8988T (cell line): Measurements from ENCODE around the gene CCDC187.
"Not testable (repeated sequence)": the region's sequence is repeated elsewhere in the genome, so short reads cannot be mapped to it uniquely, and the experiment has no call there.

Experiments
- DNase-seq: peaks from one replicate; pipeline ENCODE4 v3.0.0; 2011

The CCDC187 gene

DNA sequence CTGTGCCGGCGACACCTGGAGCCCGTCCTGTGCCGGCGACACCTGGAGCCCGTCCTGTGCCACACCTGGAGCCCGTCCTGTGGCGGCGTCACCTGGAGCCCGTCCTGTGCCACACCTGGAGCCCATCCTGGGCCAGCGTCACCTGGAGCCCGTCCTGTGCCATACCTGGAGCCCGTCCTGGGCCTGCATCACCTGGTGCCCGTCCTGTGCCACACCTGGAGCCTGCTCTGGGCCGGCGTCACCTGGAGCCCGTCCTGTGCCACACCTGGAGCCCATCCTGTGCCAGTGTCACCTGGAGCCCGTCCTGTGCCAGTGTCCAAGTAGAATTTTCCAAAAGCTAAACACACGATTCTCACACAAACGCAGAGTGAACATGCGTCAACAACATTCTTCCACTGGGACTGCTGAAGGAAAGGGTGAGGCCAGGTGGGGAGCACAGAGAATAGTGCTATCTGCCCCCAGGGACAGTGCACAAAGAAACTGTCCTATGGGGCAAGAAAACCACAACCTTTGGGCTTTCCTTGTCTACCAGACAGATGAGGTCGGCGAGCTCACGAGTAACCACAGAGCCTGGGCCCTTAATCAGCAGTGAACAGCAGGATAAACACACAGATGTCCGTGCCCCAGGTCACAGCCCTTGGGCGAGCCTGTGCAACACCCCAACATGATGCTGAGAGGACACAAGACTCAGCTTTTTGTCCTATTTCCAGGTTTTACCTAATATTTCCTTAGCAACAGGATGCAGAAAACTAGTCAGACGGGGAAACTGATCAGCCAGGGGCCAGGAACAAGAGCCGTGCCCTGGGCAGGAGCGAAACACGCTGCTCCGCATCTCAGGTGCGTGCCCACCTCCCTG is 66.2 kb downstream of the CCDC187 start:
- no peak for DNase-seq

DNA sequence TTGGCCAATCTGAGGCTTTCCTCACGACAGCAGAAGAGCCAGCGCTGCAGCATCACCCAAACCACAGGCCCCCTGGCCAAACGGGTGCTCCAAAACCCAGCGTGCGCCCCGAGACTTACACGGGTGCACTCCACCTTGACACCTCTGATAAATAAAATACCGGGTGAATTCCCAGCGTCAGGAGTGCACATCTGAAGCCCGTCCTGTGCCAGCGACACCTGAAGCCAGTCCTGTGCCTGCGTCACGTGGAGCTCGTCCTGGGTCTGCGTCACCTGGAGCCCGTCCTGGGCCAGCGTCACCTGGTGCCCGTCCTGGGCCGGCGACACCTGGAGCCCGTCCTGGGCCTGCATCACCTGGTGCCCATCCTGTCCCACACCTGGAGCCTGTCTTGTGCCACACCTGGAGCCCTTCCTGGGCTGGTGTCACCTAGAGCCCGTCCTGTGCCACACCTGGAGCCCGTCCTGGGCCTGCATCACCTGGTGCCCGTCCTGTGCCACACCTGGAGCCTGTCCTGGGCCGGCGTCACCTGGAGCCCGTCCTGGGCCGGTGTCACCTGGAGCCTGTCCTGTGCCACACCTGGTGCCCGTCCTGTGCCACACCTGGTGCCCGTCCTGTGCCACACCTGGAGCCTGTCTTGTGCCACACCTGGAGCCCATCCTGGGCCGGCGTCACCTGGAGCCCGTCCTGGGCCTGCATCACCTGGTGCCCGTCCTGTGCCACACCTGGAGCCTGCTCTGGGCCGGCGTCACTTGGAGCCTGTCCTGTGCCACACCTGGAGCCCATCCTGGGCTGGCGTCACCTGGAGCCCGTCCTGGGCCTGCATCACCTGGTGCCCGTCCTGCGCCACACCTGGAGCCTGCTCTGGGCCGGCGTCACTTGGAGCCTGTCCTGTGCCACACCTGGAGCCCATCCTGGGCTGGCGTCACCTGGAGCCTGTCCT is 67.2 kb downstream of the CCDC187 start:
- not testable (repeated sequence) for DNase-seq

DNA sequence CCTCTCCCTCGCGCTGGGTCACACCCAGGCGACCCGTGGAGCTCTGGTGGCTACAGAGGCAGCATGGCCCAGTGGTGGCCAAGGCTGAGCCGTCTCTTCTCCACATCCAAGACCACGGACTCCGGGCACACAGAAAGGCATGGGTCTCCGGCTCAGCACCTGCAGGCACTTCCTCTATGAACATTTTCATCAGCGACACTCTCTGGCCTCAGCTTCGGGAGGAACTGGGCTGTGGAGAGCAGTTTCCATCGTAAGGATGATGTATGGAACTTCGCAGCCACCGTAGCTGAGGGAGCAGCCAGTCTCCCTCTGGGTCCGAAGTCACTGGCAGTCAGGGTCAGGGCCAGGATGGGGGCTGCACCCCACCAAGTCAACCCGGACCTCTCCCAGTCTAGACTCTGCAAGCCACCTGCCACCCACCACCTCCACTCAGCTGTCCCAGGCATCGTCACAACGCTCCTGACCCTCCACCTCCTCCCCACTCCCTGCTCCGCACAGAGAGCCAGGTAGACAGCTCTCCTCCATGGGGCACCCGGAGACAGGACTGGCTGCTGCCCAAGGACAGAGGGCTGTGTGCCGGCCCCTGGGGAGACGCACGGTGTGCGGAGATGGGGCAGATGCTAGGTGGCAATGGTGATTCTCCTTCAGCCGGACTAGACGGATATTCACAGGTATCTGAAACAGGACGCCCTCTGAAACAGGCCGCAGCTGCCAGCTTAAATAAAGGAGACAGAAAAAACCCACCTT is 68.0 kb downstream of the CCDC187 start:
- no peak for DNase-seq

DNA sequence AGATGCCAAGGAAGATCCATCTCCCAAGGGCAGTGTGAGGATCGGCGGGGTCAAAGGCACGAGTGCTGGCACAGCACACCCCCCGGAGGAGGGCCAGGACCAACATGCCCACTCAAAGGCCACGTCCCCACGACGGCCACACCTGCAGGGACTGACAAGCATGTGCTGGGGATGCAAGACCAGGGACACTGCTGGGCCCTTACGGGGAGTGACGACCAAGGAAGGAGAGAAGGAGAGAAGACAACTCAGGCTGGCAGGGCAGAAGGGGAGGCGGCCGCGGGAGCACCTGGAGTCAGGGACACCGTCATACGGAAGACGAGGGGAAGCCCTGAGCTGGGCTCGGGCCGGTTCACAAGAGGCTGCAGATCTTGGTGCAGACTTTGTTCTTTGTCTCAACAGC is 68.7 kb downstream of the CCDC187 start:
- DNase-seq: no peak

DNA sequence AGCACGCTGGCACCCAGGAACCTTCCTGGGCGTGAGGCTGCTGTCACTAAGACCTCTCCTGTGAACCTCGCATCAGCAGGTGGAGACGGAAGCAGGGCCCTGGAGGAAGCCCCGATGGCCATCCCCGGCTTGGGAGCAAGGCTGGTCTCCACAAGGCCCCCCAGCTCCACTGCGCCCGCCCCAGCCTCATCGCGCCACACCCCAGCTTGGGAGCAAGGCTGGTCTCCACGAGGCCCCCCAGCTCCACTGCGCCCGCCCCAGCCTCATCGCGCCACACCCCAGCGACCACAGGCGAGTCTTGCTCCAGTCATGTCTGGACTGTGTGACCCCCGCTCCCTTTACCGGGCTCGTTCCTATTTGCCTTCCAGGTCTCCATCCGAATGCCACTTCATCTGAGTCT is 69.3 kb downstream of the CCDC187 start:
- DNase-seq: no peak

DNA sequence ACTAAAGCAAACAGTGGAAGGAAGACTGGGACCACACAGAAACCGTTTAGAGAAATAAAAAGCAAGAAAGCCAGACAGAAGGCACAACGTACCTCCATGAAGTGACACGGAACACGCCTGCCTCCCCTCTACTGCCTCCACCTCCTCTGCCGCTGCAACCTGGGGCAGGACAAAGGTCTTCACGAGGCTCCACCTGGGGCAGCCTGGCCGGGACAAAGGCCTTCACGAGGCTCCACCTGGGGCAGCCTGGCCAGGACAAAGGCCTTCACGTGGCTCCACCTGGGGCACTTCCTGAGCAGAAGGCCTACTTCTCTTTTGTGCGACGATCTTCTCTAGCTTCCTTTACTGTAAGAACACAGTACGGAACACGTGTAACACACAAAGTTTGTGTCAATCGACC is 70.0 kb downstream of the CCDC187 start:
- DNase-seq: no peak

DNA sequence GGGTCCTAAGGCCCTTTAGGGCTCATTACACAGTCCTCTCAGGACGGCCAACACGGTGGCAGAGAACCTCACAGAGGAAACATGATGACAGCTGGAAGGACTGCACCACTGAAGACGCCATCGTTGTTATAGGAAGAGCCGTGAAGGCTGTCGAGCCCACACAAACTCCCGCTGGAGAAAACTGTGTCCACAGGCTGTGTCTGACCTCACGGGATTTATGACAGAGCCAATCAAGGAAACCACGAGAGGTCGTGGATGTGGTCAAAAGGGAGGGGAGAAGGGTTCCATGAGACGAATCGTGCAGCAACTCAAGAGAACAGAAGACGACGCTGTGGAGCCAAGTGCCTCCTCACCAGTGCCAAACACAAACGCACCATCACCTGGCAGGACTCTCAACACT is 70.5 kb downstream of the CCDC187 start:
- DNase-seq: no peak

DNA sequence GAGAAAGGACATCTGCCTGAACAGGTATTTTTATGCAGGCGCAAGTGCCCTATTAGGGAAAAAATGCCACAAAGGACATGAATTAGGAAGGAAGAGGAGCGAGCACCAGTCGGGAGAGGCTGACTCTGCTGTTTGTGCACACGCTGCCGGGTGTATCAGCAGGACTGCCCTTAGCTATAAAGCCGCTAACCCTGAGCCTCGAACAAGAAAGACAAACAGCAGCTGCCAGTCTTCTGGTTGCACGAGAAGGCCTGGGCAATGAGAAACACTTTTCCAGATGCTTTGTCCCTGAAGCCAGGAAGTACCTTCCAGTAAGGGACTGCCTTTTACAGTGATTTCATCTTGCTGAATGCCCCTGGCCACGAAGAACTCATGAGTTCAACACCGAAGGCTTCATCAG is 70.9 kb downstream of the CCDC187 start:
- DNase-seq: no peak

DNA sequence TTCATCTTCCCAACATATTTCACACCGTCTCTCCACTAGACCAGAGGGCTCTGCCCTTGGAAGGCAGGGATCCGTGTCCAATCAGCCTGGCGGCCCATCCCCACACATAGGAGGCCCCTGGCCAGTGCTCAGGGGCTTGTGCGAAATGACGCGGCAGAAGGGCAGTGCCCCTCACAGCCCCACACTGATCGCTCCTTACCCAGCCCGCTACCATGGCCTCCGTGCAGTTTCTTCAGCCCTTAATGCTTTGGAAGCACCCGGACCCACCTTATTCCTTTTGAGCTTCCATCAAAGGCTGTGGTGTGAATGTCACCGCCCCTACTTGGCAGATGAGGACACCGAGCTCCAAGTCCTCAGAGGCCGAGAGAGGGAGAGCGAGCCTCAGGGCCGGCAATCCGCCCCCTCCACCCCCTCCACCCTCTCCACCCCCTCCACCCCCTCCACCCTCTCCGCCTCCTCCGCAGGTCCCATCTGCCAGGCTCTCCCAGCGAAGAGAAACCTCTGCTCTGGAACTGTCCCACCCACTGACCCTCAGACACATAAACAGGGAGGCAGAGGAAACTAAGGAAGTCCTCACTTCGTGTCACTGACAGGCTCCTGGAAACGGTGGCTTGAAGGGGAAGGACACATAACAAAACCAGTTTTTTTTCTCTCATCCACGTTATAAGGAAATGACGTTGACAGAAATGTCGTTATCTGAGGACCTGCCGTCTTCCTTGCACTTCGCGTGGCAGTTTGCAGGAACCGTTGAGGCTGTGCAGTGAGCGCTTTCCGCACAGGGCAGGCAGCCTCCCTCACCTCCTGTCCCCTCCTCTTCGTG is 72.2 kb downstream of the CCDC187 start:
- DNase-seq: no peak

DNA sequence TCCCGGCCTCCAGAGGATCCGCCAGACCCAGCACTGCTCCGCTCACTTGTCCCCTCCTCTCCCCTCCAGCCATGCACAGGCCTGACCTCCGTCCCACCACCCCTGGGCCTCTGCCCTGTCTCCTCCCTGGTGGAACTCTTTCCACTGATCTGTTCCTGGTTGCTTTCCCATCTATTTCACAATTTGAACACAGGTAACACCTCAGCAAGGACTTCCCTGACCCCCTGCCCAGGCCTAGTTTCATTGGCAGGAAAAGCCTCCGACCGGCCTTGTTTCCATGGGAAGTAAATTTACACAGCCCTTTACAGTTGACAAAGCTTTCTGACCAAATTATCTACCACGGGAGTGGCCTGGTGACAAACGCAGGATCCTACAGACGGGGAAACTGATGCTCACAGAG is 73.1 kb downstream of the CCDC187 start:
- no peak for DNase-seq

DNA sequence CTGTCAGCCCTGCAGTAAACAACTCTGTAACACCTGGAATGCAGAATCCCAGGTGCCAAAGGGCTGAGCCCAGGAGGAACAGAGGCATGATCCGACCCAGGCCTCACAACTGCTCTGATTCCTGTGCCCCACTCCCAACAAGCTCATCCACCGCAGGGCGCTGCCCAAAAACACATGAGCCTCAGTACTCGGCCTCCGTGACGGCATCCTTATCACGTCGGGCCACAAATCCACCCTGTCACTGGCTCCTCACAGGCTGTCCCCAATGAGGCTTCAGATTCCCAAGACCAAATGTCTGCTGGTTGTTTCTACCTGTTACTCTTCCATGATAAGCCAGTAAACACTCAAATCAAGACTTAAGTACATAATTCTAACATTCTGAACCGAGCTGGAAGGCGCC is 73.5 kb downstream of the CCDC187 start:
- DNase-seq: no peak

DNA sequence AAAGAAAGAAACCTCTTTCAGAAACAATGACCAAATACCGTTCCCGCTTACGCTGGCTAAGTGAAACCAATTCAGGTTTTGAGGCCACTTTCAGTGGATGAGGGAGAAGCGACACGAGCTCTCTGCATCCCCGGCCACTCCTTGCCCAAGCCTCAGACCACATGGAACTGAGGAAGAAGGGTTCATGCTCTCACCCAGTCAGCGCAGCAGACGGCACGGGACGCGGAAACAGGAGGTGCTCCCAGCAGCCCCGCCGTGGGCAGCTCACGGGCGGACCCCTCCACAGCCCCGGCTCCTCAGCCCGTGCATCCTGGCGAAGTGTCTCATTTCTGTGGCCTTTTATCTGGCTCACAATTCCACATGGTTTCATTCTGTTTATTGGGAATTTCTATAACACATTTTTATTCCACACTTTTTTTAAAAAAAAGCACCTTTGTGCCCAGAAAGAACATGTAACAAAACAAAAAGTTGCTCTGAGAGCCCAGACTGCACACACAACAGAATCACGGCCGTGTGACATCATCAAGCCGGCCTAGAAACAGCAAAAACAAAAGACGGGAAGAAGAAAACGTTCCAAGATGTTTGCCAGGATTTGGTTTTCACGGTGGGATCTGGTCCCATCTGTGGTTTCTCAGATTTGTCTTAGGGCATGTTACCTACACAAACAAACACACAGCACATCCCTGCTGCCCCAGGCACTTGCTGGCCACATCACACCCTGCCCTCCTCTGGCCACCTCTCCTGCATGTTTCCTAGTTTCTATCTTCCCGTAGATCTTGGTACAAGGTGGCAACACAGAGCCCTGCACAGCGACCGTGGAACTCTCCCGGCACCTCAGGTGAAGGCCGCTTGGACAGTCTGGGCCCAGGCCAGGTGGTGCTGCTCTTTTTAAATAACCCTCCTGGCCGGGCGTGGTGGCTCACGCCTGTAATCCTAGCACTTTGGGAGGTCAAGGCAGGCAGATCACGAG is 74.5 kb downstream of the CCDC187 start:
- no peak for DNase-seq

DNA sequence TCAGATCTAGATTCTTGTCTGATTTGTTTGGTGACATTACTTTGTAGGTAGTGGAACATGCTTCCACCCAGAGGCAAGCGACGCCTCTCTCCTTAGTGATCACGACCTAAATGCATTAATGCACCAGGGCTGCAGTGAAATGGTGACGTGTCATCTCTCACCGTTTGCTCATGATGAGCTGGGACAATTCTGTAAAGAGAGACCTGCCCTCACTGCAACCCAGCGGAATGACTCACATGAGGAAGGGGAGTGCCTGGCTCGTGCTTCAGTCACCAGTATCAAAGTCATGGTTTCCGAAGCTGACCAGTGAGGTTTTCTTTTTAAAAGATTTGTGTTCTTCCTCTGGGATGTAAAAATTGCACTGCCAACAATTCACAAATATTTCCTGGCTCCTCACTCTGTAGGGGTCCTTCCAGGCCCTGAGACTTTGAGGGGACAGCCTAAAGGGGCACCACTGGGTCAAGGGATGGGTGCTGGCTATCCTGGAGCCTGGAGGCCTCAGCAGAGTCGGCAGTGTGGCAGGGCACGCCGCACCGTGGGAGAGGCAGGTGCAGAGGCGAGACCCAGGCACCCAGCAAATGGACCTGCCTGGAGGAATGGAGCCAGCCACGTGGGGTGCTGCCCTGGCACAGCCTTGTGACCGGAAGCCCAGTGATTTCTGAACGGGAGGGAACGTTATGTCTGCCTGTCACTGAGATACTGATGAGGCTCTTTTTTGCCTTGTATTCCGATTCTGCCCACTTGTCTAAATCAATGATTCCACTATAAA is 75.6 kb downstream of the CCDC187 start:
- peak; percentile 89 for DNase-seq

DNA sequence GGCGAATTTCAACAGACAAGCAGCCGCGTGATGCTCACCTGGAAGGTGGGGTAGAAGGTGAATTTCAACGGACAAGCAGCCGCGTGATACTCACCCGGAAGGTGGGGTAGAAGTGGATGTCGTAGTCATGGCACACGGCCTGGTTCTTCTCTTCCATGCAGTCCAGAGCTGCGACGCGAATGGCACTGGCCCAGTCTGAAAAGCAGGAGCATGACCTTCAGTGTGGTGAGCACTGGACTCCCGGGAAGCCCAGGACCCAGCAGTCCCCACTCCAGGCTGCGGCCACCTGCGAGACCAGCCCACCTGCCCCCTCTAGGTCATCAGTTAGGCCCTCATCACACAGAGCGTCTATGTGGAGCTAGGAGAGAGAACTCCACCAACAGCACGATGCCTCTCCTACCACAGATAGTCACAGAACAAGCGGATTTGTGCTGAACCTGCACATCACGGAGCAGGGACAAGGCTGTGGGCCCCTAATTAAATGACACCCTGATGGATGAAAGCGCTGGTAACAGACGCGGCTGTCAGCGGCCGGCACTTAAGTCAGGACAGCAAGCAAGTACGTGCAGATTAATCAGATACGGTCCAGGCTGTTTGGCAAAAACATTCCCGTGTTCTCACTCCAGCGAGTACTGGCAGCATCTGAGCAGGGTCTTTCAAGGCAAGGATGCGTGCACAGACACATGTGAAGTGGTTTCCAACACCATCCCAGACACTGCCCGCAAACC is 77.0 kb downstream of the CCDC187 start:
- no peak for DNase-seq

DNA sequence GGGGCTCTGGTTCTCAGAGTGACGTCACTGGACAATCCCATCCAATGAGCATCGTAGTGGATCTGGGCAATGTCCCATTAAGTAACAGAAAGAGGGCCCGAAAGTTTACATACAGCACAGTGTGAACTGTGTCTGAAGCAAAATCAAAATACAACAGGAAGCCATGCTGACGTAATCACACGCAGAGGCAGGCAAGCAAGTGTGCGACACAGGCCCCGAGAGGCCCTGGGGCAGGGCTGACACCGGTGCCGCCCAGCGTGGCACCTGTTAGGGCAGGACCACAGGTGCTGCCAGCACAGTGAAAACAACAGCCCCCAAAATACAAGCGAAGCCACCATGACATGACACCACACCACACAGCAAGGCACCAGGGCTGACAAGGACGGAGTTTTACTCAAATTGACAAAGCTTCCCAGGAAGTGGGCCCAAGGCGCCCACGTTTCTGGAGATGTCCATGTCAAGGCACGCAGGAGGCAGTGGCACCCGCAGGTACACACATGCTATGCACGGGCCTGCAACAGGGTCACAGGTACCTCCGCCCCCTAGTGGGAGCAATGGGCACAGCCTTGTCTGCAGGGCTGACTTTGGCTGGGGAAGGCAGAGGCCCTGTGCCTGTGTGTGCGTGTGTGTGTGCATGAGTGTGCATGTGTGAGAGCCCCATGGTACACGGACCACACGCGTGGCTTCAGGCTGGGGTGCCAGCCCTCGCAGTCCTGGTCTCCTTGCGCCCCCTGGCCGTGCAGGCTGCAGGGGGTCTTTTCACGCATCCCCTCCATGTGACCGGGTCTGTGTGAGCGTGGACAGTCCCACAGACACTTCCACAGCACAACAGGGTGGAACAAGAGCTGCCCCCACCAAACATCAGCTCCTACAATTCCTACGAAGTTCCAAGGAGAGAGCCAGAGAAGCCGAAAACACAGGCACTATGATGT is 77.9 kb downstream of the CCDC187 start:
- peak; percentile 75 for DNase-seq

DNA sequence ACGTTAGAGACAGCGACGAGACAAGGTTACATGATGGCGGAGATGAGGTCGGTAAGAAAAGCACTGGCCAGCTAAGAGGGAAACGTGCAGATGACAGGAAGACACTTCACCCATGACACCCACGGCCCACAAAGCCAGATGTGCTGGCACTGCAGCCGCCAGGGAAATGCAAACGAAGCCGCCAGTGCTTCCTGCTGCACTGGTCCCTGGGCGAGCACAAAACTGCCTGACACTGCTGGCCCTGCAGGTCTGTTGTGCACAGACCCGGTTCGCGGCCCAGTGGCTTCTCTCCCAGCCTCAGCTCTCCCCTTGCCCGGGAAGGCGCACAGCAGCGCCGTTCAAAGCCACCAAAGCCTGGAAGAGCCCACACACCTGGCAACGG is 78.5 kb downstream of the CCDC187 start:
- DNase-seq: no peak

DNA sequence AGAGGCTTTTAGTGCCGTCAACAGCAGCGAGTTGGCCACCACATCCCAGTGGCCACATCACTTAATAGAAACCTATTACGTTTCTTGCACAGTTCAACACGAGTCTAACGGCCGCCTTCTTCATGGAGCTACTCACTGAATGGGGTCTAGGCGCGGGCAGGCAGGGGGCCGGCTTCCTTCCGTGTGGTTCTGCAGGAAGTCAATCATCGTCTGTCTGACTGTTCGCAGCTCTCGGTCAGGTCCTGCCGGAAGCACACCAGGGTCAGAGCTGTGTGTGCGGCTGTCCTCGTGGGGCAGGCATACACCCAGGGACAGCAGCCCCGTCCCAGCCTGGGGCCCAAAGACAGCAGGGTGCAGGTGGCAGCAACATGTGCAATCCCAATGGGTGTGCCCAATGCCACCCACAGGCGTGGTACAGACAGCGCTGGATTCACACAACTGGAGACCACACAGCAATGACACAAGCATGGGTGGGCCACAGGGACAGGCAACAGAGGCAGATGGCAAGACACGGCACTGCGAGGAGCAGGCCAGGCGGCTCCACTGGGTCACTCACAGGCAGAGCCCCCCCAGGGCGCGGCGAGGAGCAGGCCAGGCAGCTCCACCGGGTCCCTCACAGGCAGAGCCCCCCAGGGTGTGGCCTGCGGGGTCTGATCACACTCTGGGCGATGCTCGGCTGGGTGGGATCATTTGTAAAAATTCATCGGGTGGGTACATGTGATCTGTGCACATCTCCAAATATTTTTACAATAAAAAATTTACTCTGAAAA is 79.8 kb downstream of the CCDC187 start:
- no peak for DNase-seq

DNA sequence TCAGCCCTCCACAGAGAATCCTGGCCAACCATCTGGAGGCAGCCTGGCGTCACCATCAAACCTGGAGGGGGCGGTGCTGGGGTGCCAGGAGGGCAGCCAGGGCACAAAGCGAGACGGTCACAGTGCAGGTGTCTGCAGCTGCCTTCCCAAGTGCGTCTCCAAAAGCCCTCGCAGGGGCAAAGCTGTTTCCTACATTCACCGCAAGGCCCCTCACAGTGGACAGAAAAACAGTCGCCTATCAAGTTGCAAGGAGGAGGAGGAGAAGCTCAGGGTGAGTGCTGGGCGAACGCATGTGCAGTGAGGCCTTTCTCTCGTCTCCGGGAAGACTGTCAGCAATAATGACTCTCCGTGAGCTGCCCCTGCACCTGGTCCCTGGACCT is 81.0 kb downstream of the CCDC187 start:
- DNase-seq: no peak
